H9 (cell line): ENCODE data around the gene SMARCAL1. TPM values are rescaled to one million over a fixed set of nuclear protein-coding genes. Genes with fewer than 3 reads are reported as not detected.

ENCODE experiments used
- DNase-seq: peaks from one replicate; pipeline ENCODE4 v3.0.0-alpha.2; 2017
- H2AFZ ChIP-seq: one replicate; pipeline ENCODE4 v1.6.1; 2013; ENCODE audit warnings: mild to moderate bottlenecking, low read length, control low read depth, moderate library complexity
- H2AK5ac ChIP-seq: 2 replicates; pipeline ENCODE4 v1.6.1; 2013; ENCODE audit warnings: low read length, control low read depth, mixed read lengths; ENCODE audit not compliant: insufficient read length
- H2BK120ac ChIP-seq: one replicate; pipeline ENCODE4 v1.6.1; 2013; ENCODE audit warnings: low read depth, mild to moderate bottlenecking, low read length, control low read depth, inconsistent platforms; ENCODE audit not compliant: poor library complexity, severe bottlenecking
- H2BK12ac ChIP-seq: 2 replicates; pipeline ENCODE4 v1.6.1; 2013; ENCODE audit warnings: low read length, control low read depth, mixed read lengths, low read depth; ENCODE audit not compliant: insufficient read length
- H2BK15ac ChIP-seq: 2 replicates; pipeline ENCODE4 v1.6.1; 2013; ENCODE audit warnings: low read depth, low read length, control low read depth
- H2BK20ac ChIP-seq: one replicate; pipeline ENCODE4 v1.6.1; 2013; ENCODE audit warnings: low read depth, mild to moderate bottlenecking, low read length, control low read depth, inconsistent platforms; ENCODE audit not compliant: poor library complexity, severe bottlenecking
- H2BK5ac ChIP-seq: 2 replicates; pipeline ENCODE4 v1.6.1; 2013; ENCODE audit warnings: low read length, control low read depth, mixed read lengths; ENCODE audit not compliant: insufficient read length
- H3K14ac ChIP-seq: 2 replicates; pipeline ENCODE4 v1.6.1; 2013; ENCODE audit warnings: low read length, control low read depth; ENCODE audit not compliant: insufficient read depth
- H3K18ac ChIP-seq: 2 replicates; pipeline ENCODE4 v1.6.1; 2013; ENCODE audit warnings: low read depth, mild to moderate bottlenecking, mixed read lengths, low read length, control low read depth; ENCODE audit not compliant: insufficient read length
- H3K23ac ChIP-seq: 2 replicates; pipeline ENCODE4 v1.6.1; 2013; ENCODE audit warnings: low read length, control low read depth, mixed read lengths, low read depth; ENCODE audit not compliant: insufficient read length
- H3K23me2 ChIP-seq: 2 replicates; pipeline ENCODE4 v1.6.1; 2013; ENCODE audit warnings: low read depth, mild to moderate bottlenecking, mixed read lengths, low read length, control low read depth; ENCODE audit not compliant: insufficient read length, poor library complexity, severe bottlenecking
- H3K27ac ChIP-seq: 2 replicates; pipeline ENCODE4 v1.5.1; 2013; ENCODE audit warnings: low read length, control low read depth, mixed read lengths, low read depth; ENCODE audit not compliant: insufficient read length
- H3K27me3 ChIP-seq: 2 replicates; pipeline ENCODE4 v1.6.1; 2013; ENCODE audit warnings: low read length, control low read depth, inconsistent platforms; ENCODE audit not compliant: insufficient read depth
- H3K4ac ChIP-seq: 2 replicates; pipeline ENCODE4 v1.6.1; 2013; ENCODE audit warnings: low read depth, mild to moderate bottlenecking, control low read depth, inconsistent platforms, low read length, moderate library complexity
- H3K4me1 ChIP-seq: 2 replicates; pipeline ENCODE4 v1.6.1; 2013; ENCODE audit warnings: low read length, control low read depth, inconsistent platforms; ENCODE audit not compliant: insufficient read depth
- H3K4me2 ChIP-seq: 2 replicates; pipeline ENCODE4 v1.6.1; 2013; ENCODE audit warnings: low read length, control low read depth, mixed read lengths; ENCODE audit not compliant: insufficient read length, insufficient read depth
- H3K56ac ChIP-seq: 2 replicates; pipeline ENCODE4 v1.6.1; 2013; ENCODE audit warnings: low read depth, mild to moderate bottlenecking, mixed read lengths, low read length, control low read depth; ENCODE audit not compliant: insufficient read length
- H3K79me1 ChIP-seq: 2 replicates; pipeline ENCODE4 v1.6.1; 2013; ENCODE audit warnings: low read depth, mild to moderate bottlenecking, moderate library complexity, low read length, control low read depth, inconsistent platforms; ENCODE audit not compliant: insufficient read depth, poor library complexity, severe bottlenecking
- H3K79me2 ChIP-seq: 2 replicates; pipeline ENCODE4 v1.6.1; 2013; ENCODE audit warnings: low read length, control low read depth, inconsistent platforms; ENCODE audit not compliant: insufficient read depth
- H3K9ac ChIP-seq: 2 replicates; pipeline ENCODE4 v1.6.1; 2013; ENCODE audit warnings: low read length, control low read depth, mixed read lengths; ENCODE audit not compliant: insufficient read length; ENCODE audit errors: extremely low read depth
- H3K9me3 ChIP-seq: one replicate; pipeline ENCODE4 v1.6.1; 2013; ENCODE audit warnings: low read depth, low read length, inconsistent platforms; ENCODE audit not compliant: control insufficient read depth
- H3T11ph ChIP-seq: one replicate; pipeline ENCODE4 v1.6.1; 2013; ENCODE audit warnings: mild to moderate bottlenecking, low read length, control low read depth, inconsistent platforms
- H4K20me1 ChIP-seq: one replicate; pipeline ENCODE4 v1.6.1; 2013; ENCODE audit not compliant: control insufficient read depth, insufficient read length, insufficient read depth
- H4K5ac ChIP-seq: 2 replicates; pipeline ENCODE4 v1.6.1; 2013; ENCODE audit warnings: low read depth, mild to moderate bottlenecking, mixed read lengths, low read length, control low read depth; ENCODE audit not compliant: insufficient read length
- H4K8ac ChIP-seq: replicated peaks from 2 replicates; pipeline ENCODE4 v1.6.1; 2013; ENCODE audit warnings: low read length, control low read depth, mixed read lengths, low read depth; ENCODE audit not compliant: insufficient read length
- H4K91ac ChIP-seq: 2 replicates; pipeline ENCODE4 v1.6.1; 2013; ENCODE audit warnings: low read depth, mild to moderate bottlenecking, moderate library complexity, mixed read lengths, low read length, control low read depth; ENCODE audit not compliant: insufficient read length
- H3K27ac Mint-ChIP-seq, 3 experiments: 2 replicates in 2 of 3; 3 replicates in 1 of 3; pipeline ENCODE4 v1.8.0; 2020 to 2021; ENCODE audit warnings: mixed read lengths in 3 of 3, mild to moderate bottlenecking in 1 of 3, moderate library complexity in 1 of 3
- H3K27me3 Mint-ChIP-seq: 2 replicates; pipeline ENCODE4 v1.8.0; 2021; ENCODE audit warnings: low read depth, mild to moderate bottlenecking, moderate library complexity, mixed read lengths
- H3K36me3 Mint-ChIP-seq, 3 experiments: 2 replicates in 2 of 3; 3 replicates in 1 of 3; pipeline ENCODE4 v1.8.0; 2020 to 2021; ENCODE audit warnings: low read depth in 3 of 3, mixed read lengths in 3 of 3; ENCODE audit not compliant: insufficient read depth in 1 of 3
- H3K4me1 Mint-ChIP-seq, 2 experiments: 2 replicates each; pipeline ENCODE4 v1.8.0; 2020; ENCODE audit warnings: mixed read lengths in 2 of 2
- H3K4me3 Mint-ChIP-seq, 2 experiments: 2 replicates in 1 of 2; 3 replicates in 1 of 2; pipeline ENCODE4 v1.8.0; 2020 to 2021; ENCODE audit warnings: mild to moderate bottlenecking in 2 of 2, mixed read lengths in 2 of 2, moderate library complexity in 1 of 2
- H3K9me3 Mint-ChIP-seq, 2 experiments: 2 replicates in 1 of 2; 3 replicates in 1 of 2; pipeline ENCODE4 v1.8.0; 2020; ENCODE audit warnings: mild to moderate bottlenecking in 2 of 2, mixed read lengths in 2 of 2, moderate library complexity in 1 of 2
- CTCF ChIP-seq: fragments of 200-600 bp; sonication (generic); conservative IDR thresholded peaks from 3 replicates; pipeline ENCODE4 v1.8.0; 2021; ENCODE audit warnings: antibody characterized with exemption, mild to moderate bottlenecking
- whole genome bisulfite sequencing: extraction: QIAGEN DNeasy Blood & Tissue Kit; methylation state at CpG from one replicate; pipeline ENCODE4 v1.1.7; 2013; ENCODE audit warnings: missing lambda C conversion rate, low lambda C conversion rate, mixed read lengths; ENCODE audit not compliant: insufficient read length; ENCODE audit errors: extremely low coverage; 5-methylcytosine and 5-hydroxymethylcytosine counted together
- total RNA-seq: library from RNA; stranded (reverse); gene quantifications from 2 replicates; pipeline ENCODE4 v1.2.1, GENCODE V29; 2021

The SMARCAL1 gene
- total RNA-seq, 1 experiment from 2014 or later, result 16.5 TPM

- Histone ChIP-seq H3K27me3 (no peaks in the 10 kb centered on the region), H4K20me1 (no peaks in the 10 kb centered on the region), H2BK5ac (no peak overlapping the region), H3K23ac (no peak overlapping the region), H3K9ac (no peak overlapping the region), H2BK20ac (no peak overlapping the region), H3K23me2 (no peaks in the 10 kb centered on the region), H2AFZ (no peak overlapping the region), H3K4me2 (no peak overlapping the region), H2BK12ac (no peak overlapping the region), H3K4ac (no peak overlapping the region), H3T11ph (no peak overlapping the region), H4K5ac (no peak overlapping the region), H3K4me1 (no peaks in the 10 kb centered on the region), H4K8ac (no peak overlapping the region), H2BK15ac (no peak overlapping the region), H3K79me2 (no peaks in the 10 kb centered on the region), H2BK120ac (no peak overlapping the region), H3K14ac (no peak overlapping the region), H3K9me3 (no peaks in the 10 kb centered on the region), H3K79me1 (no peaks in the 10 kb centered on the region), H3K27ac (no peak overlapping the region), H3K56ac (no peak overlapping the region), H3K18ac (no peak overlapping the region), H2AK5ac (no peak overlapping the region), H4K91ac (no peak overlapping the region)
- H3K4me1 Mint-ChIP-seq, result peaks cover 17 to 23% of the 10 kb centered on the region in 2 experiments
- H3K4me3 Mint-ChIP-seq, result no peak overlapping the region
- DNase-seq, result no peak
- peaks cover 2 to 21% (median 19%) of the 10 kb centered on the region in 3 experiments; a peak in 5 of 7 replicates for H3K36me3 Mint-ChIP-seq
- no peaks in the 10 kb centered on the region for H3K9me3 Mint-ChIP-seq
- H3K27ac Mint-ChIP-seq, result no peak overlapping the region
- WGBS, result no CpG with 5 or more reads among the region's 3 CpGs
- TF ChIP-seq CTCF, result no peak
- no peaks in the 10 kb centered on the region for H3K27me3 Mint-ChIP-seq
These were observed 3.3 kb downstream of the SMARCAL1 start for GRCh38 chr2:216415541-216415940.
